SKM-1 treated with dmso at 0.1 percent for 144 hours (cell line): ENCODE results near the gene ZNF576.
"Not testable (repeated sequence)": the region's sequence is repeated elsewhere in the genome, so short reads cannot be mapped to it uniquely, and the experiment has no call there.

Experiments used
- DNase-seq: peaks from one replicate; lab custom pipeline; 2025; ENCODE audit not compliant: unreplicated experiment; lab: John Stamatoyannopoulos, UW

ZNF576 gene

GRCh38 chr19:43574424-43575155 is 21.8 kb upstream of the ZNF576 start:
- no peak for DNase-seq

GRCh38 chr19:43575156-43575950 is 21.0 kb upstream of the ZNF576 start, which contains the start of the genes PINLYP and XRCC1:
PINLYP (plus strand) TSS chr19:43575801; CDS start chr19:43577192, 1,391 bp downstream.
XRCC1 (minus strand) TSS chr19:43575527; CDS start chr19:43575458, 69 bp downstream.
- peak; percentile 91 for DNase-seq

GRCh38 chr19:43575955-43576878 is 20.2 kb upstream of the ZNF576 start:
- DNase-seq = no peak

GRCh38 chr19:43578787-43579186 is 17.6 kb upstream of the ZNF576 start:
- DNase-seq = no peak

GRCh38 chr19:43581467-43581866 is 14.9 kb upstream of the ZNF576 start:
- DNase-seq = no peak

GRCh38 chr19:43582495-43582894 is 13.9 kb upstream of the ZNF576 start:
- no peak for DNase-seq

GRCh38 chr19:43584484-43584883 is 11.9 kb upstream of the ZNF576 start:
- DNase-seq = no peak

- DNase-seq = no peak
Measured at GRCh38 chr19:43586346-43586745, 10.0 kb upstream of the ZNF576 start.

GRCh38 chr19:43587029-43587428 is 9.4 kb upstream of the ZNF576 start:
- DNase-seq = not testable (repeated sequence)

GRCh38 chr19:43589277-43589676 is 7.1 kb upstream of the ZNF576 start:
- DNase-seq = no peak

GRCh38 chr19:43589678-43590077 is 6.7 kb upstream of the ZNF576 start:
- no peak for DNase-seq

- no peak for DNase-seq
Measured at GRCh38 chr19:43591904-43592772, 4.3 kb upstream of the ZNF576 start.

GRCh38 chr19:43592800-43593350 is 3.5 kb upstream of the ZNF576 start:
- no peak for DNase-seq

- no peak for DNase-seq
Measured at GRCh38 chr19:43594081-43594697, 2.2 kb upstream of the ZNF576 start.

- peak; percentile 14 for DNase-seq
Measured at GRCh38 chr19:43594710-43595604, 1.4 kb upstream of the ZNF576 start.

- no peak for DNase-seq
Measured at GRCh38 chr19:43595605-43595998, 793 bp upstream of the ZNF576 start.

- DNase-seq = no peak
Measured at GRCh38 chr19:43596842-43597461, 557 bp downstream of the ZNF576 start.

- DNase-seq = no peak
Measured at GRCh38 chr19:43597876-43598275, 1.5 kb downstream of the ZNF576 start.
